Fibroblast of the aortic adventitia (primary cell): Measurements from ENCODE around the gene TOMM7. TPM values are rescaled to one million over a fixed set of nuclear protein-coding genes. Genes with fewer than 3 reads are reported as not detected.
"Not testable (repeated sequence)": the region's sequence is repeated elsewhere in the genome, so short reads cannot be mapped to it uniquely, and the experiment has no call there.

Experiments used
- DNase-seq: peaks from one replicate; pipeline ENCODE4 v3.0.0-alpha.2; 2010; ENCODE audit warnings: low read depth
- H3K4me3 ChIP-seq: 2 replicates; pipeline ENCODE4 v1.5.1; 2011; ENCODE audit warnings: low read depth, mild to moderate bottlenecking, control low read depth, low read length, moderate library complexity
- total RNA-seq: library from RNA; depleted of rRNA; stranded (reverse); fragments of >200 nt; gene quantifications from 2 replicates; pipeline ENCODE4 v1.2.3, GENCODE V29; 2012; ENCODE audit warnings: low replicate concordance
- TF ChIP-seq, protein P1 (sequence below): IDR thresholded peaks from 2 replicates; pipeline ENCODE4 v1.5.1; 2011; ENCODE audit warnings: mild to moderate bottlenecking, low read length, control low read depth, inconsistent platforms; ENCODE audit not compliant: insufficient read depth

Gene TOMM7
- total RNA-seq, 1 donor = 217 TPM

- TF ChIP-seq, protein P1, sequence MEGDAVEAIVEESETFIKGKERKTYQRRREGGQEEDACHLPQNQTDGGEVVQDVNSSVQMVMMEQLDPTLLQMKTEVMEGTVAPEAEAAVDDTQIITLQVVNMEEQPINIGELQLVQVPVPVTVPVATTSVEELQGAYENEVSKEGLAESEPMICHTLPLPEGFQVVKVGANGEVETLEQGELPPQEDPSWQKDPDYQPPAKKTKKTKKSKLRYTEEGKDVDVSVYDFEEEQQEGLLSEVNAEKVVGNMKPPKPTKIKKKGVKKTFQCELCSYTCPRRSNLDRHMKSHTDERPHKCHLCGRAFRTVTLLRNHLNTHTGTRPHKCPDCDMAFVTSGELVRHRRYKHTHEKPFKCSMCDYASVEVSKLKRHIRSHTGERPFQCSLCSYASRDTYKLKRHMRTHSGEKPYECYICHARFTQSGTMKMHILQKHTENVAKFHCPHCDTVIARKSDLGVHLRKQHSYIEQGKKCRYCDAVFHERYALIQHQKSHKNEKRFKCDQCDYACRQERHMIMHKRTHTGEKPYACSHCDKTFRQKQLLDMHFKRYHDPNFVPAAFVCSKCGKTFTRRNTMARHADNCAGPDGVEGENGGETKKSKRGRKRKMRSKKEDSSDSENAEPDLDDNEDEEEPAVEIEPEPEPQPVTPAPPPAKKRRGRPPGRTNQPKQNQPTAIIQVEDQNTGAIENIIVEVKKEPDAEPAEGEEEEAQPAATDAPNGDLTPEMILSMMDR = no peak
- DNase-seq = no peak
- no peak overlapping the region for H3K4me3 ChIP-seq
Observed at GRCh38 chr7:22786290-22786932, 36.2 kb downstream of the TOMM7 start.

GRCh38 chr7:22784346-22784745 is 38.3 kb downstream of the TOMM7 start:
- DNase-seq = peak; percentile 88

GRCh38 chr7:22783421-22783820 is 39.2 kb downstream of the TOMM7 start:
- TF ChIP-seq, protein P1 = no peak
- H3K4me3 ChIP-seq = no peak overlapping the region
- DNase-seq = no peak

More at GRCh38 chr7:22784346-22784745, 38.3 kb downstream of the TOMM7 start:
- H3K4me3 ChIP-seq = no peak overlapping the region
- TF ChIP-seq, protein P1 = no peak

DNA sequence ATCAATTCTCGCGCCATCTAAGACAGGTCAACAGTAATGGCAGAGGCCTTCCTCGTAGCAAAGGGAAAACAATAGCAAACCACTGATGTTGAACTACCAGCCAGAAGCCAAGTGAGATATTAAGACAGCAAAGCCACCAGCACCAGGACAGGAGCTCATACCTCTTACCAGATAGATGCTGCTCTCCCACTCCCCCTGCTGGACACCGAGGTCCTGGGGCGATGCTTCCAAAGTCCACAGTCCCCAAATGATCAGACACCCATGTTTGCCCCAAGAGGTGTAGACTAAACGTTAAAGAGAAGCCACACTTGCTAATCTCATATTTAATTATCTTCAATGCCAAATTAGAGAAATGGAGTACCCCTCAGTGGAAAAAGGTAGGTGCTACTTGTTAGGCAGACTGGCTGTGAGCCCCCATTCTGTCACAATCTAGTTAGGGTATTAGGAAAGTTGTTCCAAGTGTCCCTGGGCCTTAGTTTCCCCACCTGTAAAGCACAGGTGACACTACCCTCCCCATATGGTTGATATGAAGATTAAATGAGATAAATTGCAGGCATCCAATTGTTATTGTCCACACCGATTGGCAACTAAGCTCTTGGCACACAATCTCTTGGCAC is 39.9 kb downstream of the TOMM7 start:
- TF ChIP-seq, protein P1 = peak; percentile 62
- DNase-seq = peak; percentile 47
- no peak overlapping the region for H3K4me3 ChIP-seq

DNA sequence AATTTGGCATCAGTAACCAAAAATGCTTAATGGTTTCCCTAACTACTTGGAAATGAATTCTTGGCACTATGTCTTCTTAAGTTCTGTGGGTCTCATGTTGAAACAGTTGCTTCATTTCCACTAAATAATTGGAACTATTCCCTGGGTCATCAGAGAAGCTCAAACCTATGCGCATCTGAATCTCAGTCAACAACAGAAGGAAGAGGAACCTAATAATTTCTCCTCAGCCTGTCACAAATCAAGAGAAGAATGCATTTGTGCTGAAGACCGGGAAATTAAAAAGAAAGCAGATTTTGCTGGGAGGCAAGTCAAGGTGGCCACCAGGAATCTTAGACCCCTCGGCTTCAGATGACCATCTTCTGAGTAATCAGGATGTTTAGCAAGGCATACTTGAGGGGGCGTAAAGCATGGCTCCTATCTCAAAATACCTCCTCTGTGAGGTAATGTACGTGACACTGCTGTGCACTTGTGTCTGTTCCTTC is 41.4 kb downstream of the TOMM7 start:
- H3K4me3 ChIP-seq = no peak overlapping the region
- TF ChIP-seq, protein P1 = no peak
- DNase-seq = peak; percentile 89

GRCh38 chr7:22779730-22780323 is 42.8 kb downstream of the TOMM7 start:
- not testable (repeated sequence) for DNase-seq, H3K4me3 ChIP-seq

GRCh38 chr7:22776964-22777363 is 45.7 kb downstream of the TOMM7 start:
- DNase-seq = no peak
- TF ChIP-seq, protein P1 = no peak
- H3K4me3 ChIP-seq = no peak overlapping the region
